AG04450 (cell line): ENCODE data around the gene MOV10L1. TPM values are rescaled to one million over a fixed set of nuclear protein-coding genes. Genes with fewer than 3 reads are reported as not detected.

Source experiments
- CTCF ChIA-PET: fragments of 300-600, 350-600 bp; formaldehyde crosslinking; extraction: SDS; loops from one replicate; lab custom pipeline; 2022; ENCODE audit warnings: antibody characterized with exemption, inconsistent platforms; lab: Charles Lee
- POLR2A ChIA-PET: fragments of 350-600 bp; formaldehyde crosslinking; extraction: SDS; loops from one replicate; lab custom pipeline; 2021; ENCODE audit warnings: antibody characterized with exemption, inconsistent platforms; lab: Yijun Ruan, JAX
- DNase-seq: peaks from one replicate; pipeline ENCODE4 v3.0.0-alpha.2; 2011; ENCODE audit warnings: low read depth, low spot score
- H3K27ac ChIP-seq: one replicate; pipeline ENCODE4 v1.5.1; 2012; ENCODE audit warnings: low read depth, low read length, control low read depth
- H3K27me3 ChIP-seq: one replicate; pipeline ENCODE4 v1.6.0; 2012; ENCODE audit warnings: low read length; ENCODE audit not compliant: control insufficient read depth, insufficient read depth
- H3K4me3 ChIP-seq: 2 replicates; pipeline ENCODE4 v1.5.1; 2011; ENCODE audit warnings: mild to moderate bottlenecking, low read depth, low read length, control low read depth
- H3K9me3 ChIP-seq: 2 replicates; pipeline ENCODE4 v1.5.1; 2012; ENCODE audit warnings: low read length; ENCODE audit not compliant: control insufficient read depth, insufficient read depth
- CTCF ChIP-seq: IDR thresholded peaks from 2 replicates; pipeline ENCODE4 v1.5.1; 2011; ENCODE audit warnings: low read depth, low read length, control low read depth, inconsistent platforms
- polyA plus RNA-seq: library from polyadenylated mRNA; depleted of rRNA; stranded (reverse); fragments of >200 nt; gene quantifications from 2 replicates; pipeline ENCODE4 v1.2.3, GENCODE V29; 2011

The MOV10L1 gene
- polyA plus RNA-seq, 1 experiment, result 4.2 TPM

- no peak overlapping the region for H3K4me3 ChIP-seq
- H3K27ac ChIP-seq, result no peak overlapping the region
- H3K27me3 ChIP-seq, result peaks cover 11% of the 10 kb centered on the region
- ChIA-PET POLR2A (no interaction called here), CTCF (no interaction called here)
- no peak for DNase-seq
- no peak for TF ChIP-seq CTCF
- peaks cover 7% of the 10 kb centered on the region; the same call in 1 of the 2 replicates for H3K9me3 ChIP-seq
These were observed 41.6 kb upstream of the MOV10L1 start for GRCh38 chr22:50048061-50048765.

- Histone ChIP-seq H3K27ac (no peak overlapping the region), H3K4me3 (no peak overlapping the region), H3K27me3 (peaks cover 13% of the 10 kb centered on the region), H3K9me3 (peaks cover 11% of the 10 kb centered on the region)
- ChIA-PET POLR2A (no interaction called here), CTCF (interaction anchor here (0.6 kb wide), 1 partner anchor 10 kb away, joined by 3 read pairs; no protein-coding TSS in a partner anchor)
- DNase-seq, result no peak
- TF ChIP-seq CTCF, result no peak
These were observed 41.0 kb upstream of the MOV10L1 start for GRCh38 chr22:50048836-50049235.

GRCh38 chr22:50049299-50050195 lies 40.3 kb upstream of the MOV10L1 start:
- ChIA-PET CTCF (interaction anchor here (0.6 kb wide), 1 partner anchor 10 kb away, joined by 3 read pairs; no protein-coding TSS in a partner anchor), POLR2A (no interaction called here)
- no peak for TF ChIP-seq CTCF
- H3K27ac ChIP-seq, result no peak overlapping the region
- no peak overlapping the region for H3K4me3 ChIP-seq
- no peak for DNase-seq
- H3K9me3 ChIP-seq, result peaks cover 15% of the 10 kb centered on the region
- peaks cover 16% of the 10 kb centered on the region for H3K27me3 ChIP-seq

- H3K4me3 ChIP-seq, result no peak overlapping the region
- no peak for DNase-seq
- H3K27me3 ChIP-seq, result peaks cover 16% of the 10 kb centered on the region
- peaks cover 18% of the 10 kb centered on the region for H3K9me3 ChIP-seq
- TF ChIP-seq CTCF, result no peak
- H3K27ac ChIP-seq, result no peak overlapping the region
- ChIA-PET POLR2A (no interaction called here), CTCF (no interaction called here)
These were observed 37.9 kb upstream of the MOV10L1 start for GRCh38 chr22:50051930-50052329.
